OCI-LY7 (cell line): ENCODE measurements around the gene EIF4G3. TPM values are rescaled to one million over a fixed set of nuclear protein-coding genes. Genes with fewer than 3 reads are reported as not detected.

Experiments
- BruUV-seq: library from RNA; stranded (reverse); fragments of 400-500 nt; replicated peaks from 2 replicates; lab custom pipeline; 2021; lab: Mats Ljungman, UMichigan
- CTCF ChIA-PET: fragments of 300-600 bp; sonication (Branson Sonifier 250); formaldehyde crosslinking; loops from one replicate; lab custom pipeline; 2022; ENCODE audit warnings: antibody characterized with exemption; ENCODE audit not compliant: unreplicated experiment; lab: Charles Lee
- POLR2A ChIA-PET: fragments of 300-600 bp; sonication (Branson Sonifier 250); formaldehyde crosslinking; loops from one replicate; lab custom pipeline; 2022; ENCODE audit warnings: antibody characterized with exemption; lab: Charles Lee
- DNase-seq: peaks from one replicate; pipeline ENCODE4 v3.0.0-alpha.2; 2015; ENCODE audit warnings: low spot score
- H2AFZ ChIP-seq: fragments of 200-600 bp; sonication (generic), shearing (Covaris generic); 2 replicates; pipeline ENCODE4 v1.6.1; 2014; ENCODE audit warnings: mild to moderate bottlenecking, antibody characterized with exemption, low read length, moderate library complexity
- H3K27ac ChIP-seq: fragments of 200-600 bp; sonication (generic); 2 replicates; pipeline ENCODE4 v1.5.1; 2014; ENCODE audit warnings: mixed run types, low read depth, mild to moderate bottlenecking, moderate library complexity, low read length, inconsistent platforms; ENCODE audit not compliant: poor library complexity, severe bottlenecking
- H3K36me3 ChIP-seq: fragments of 200-600 bp; sonication (generic); 2 replicates; pipeline ENCODE4 v1.6.1; 2014; ENCODE audit warnings: mild to moderate bottlenecking, antibody characterized with exemption, low read length, moderate library complexity, mixed read lengths; ENCODE audit not compliant: insufficient read depth
- H3K4me1 ChIP-seq: fragments of 200-600 bp; sonication (generic); 2 replicates; pipeline ENCODE4 v1.5.1; 2014; ENCODE audit warnings: mild to moderate bottlenecking, low read length; ENCODE audit not compliant: insufficient read depth, poor library complexity, severe bottlenecking
- H3K4me2 ChIP-seq: fragments of 200-600 bp; sonication (generic); 2 replicates; pipeline ENCODE4 v1.6.1; 2014; ENCODE audit warnings: mild to moderate bottlenecking, low read length
- H3K4me3 ChIP-seq: fragments of 200-600 bp; sonication (generic); 2 replicates; pipeline ENCODE4 v1.5.1; 2014; ENCODE audit warnings: mild to moderate bottlenecking, low read depth, low read length; ENCODE audit not compliant: poor library complexity, severe bottlenecking
- H3K79me2 ChIP-seq: fragments of 200-600 bp; sonication (generic); 2 replicates; pipeline ENCODE4 v1.6.1; 2016; ENCODE audit warnings: low read depth, mild to moderate bottlenecking, low read length, moderate library complexity, mixed read lengths; ENCODE audit not compliant: insufficient read depth
- H3K9me2 ChIP-seq: fragments of 200-600 bp; sonication (generic); 2 replicates; pipeline ENCODE4 v1.6.1; 2016; ENCODE audit warnings: mild to moderate bottlenecking, low read length, mixed read lengths; ENCODE audit not compliant: insufficient read depth
- H3K9me3 ChIP-seq: fragments of 200-600 bp; sonication (generic); 2 replicates; pipeline ENCODE4 v1.6.1; 2014; ENCODE audit warnings: mild to moderate bottlenecking, mixed run types, low read length, mixed read lengths
- H4K20me1 ChIP-seq: fragments of 200-600 bp; sonication (generic); 2 replicates; pipeline ENCODE4 v1.6.1; 2014; ENCODE audit warnings: mild to moderate bottlenecking, antibody characterized with exemption, low read length, moderate library complexity, mixed read lengths; ENCODE audit not compliant: insufficient read depth
- CTCF ChIP-seq: fragments of 200-600 bp; sonication (generic); conservative IDR thresholded peaks from 2 replicates; pipeline ENCODE4 v1.5.1; 2014; ENCODE audit warnings: mild to moderate bottlenecking, antibody characterized with exemption, low read length, moderate library complexity, mixed read lengths
- EZH2phosphoT487 ChIP-seq: fragments of 200-600 bp; sonication (generic); IDR thresholded peaks from 2 replicates; pipeline ENCODE4 v1.6.1; 2018; ENCODE audit warnings: low read depth, borderline replicate concordance, mild to moderate bottlenecking, mixed run types, antibody characterized with exemption, low read length, moderate library complexity, mixed read lengths
- intact Hi-C: fragments of 100-400 bp; cut with micrococcal nuclease; formaldehyde crosslinking; loops from one replicate; pipeline ENCODE4 v1.10.0; 2022; ENCODE audit not compliant: unreplicated experiment
- total RNA-seq, 2 experiments: library from RNA; depleted of rRNA in 1 of 2; stranded (reverse); fragments of >200 nt in 1 of 2; shearing (Covaris generic) in 1 of 2; gene quantifications; 2 replicates each; pipeline ENCODE4 v1.2.3, GENCODE V29; 2014 to 2022

Gene EIF4G3
- total RNA-seq, 2 experiments from 2014 or later, result 28.5 to 62.1 TPM

GRCh38 chr1:20993716-20994575, 182.8 kb downstream of the EIF4G3 start:
- BruUV-seq, result no TSS peak

GRCh38 chr1:20992322-20993056, 184.2 kb downstream of the EIF4G3 start:
- Histone ChIP-seq H3K36me3 (no peaks in the 10 kb centered on the region), H3K4me1 (no peaks in the 10 kb centered on the region), H4K20me1 (peaks cover 6% of the 10 kb centered on the region; the same call in 1 of the 2 replicates), H3K79me2 (no peaks in the 10 kb centered on the region), H3K9me2 (no peaks in the 10 kb centered on the region), H2AFZ (no peak overlapping the region), H3K4me3 (no peak overlapping the region), H3K4me2 (no peak overlapping the region), H3K27ac (no peak overlapping the region), H3K9me3 (no peaks in the 10 kb centered on the region)
- TF ChIP-seq CTCF (no peak), EZH2phosphoT487 (no peak)
- ChIA-PET CTCF (no interaction called here), POLR2A (interaction anchor here (0.6 kb wide), 1 partner anchor 240 kb away, joined by 4 read pairs; no protein-coding TSS in a partner anchor)
- BruUV-seq, result no TSS peak
- intact Hi-C loops, result no loop called here
- DNase-seq, result no peak

More at GRCh38 chr1:20993716-20994575, 182.8 kb downstream of the EIF4G3 start:
- H3K79me2 ChIP-seq, result no peaks in the 10 kb centered on the region
- peaks cover 10% of the 10 kb centered on the region for H3K4me1 ChIP-seq
- H4K20me1 ChIP-seq, result peaks cover 6% of the 10 kb centered on the region; the same call in 1 of the 2 replicates
- no peak overlapping the region for H2AFZ ChIP-seq
- H3K9me3 ChIP-seq, result no peaks in the 10 kb centered on the region
- no peak overlapping the region for H3K4me3 ChIP-seq
- POLR2A ChIA-PET, result interaction anchor here (0.6 to 1.0 kb wide), 3 partner anchors 18 to 252 kb away, joined by 3 to 4 read pairs (median 3); no protein-coding TSS in a partner anchor
- CTCF ChIA-PET, result no interaction called here
- intact Hi-C loops, result no loop called here
- TF ChIP-seq EZH2phosphoT487, result no peak
- no peak for TF ChIP-seq CTCF
- H3K9me2 ChIP-seq, result no peaks in the 10 kb centered on the region
- DNase-seq, result no peak
- no peaks in the 10 kb centered on the region for H3K36me3 ChIP-seq
- H3K4me2 ChIP-seq, result no peak overlapping the region
- H3K27ac ChIP-seq, result no peak overlapping the region
